GM19395 (cell line): ENCODE data around the gene IL17RB.

ENCODE experiments used
- ATAC-seq: cut with Tn5 transposase; IDR thresholded peaks from one replicate; pipeline ENCODE4 v1.9.1; 2021; ENCODE audit warnings: mild to moderate bottlenecking, moderate library complexity; ENCODE audit not compliant: unreplicated experiment

Gene IL17RB

DNA sequence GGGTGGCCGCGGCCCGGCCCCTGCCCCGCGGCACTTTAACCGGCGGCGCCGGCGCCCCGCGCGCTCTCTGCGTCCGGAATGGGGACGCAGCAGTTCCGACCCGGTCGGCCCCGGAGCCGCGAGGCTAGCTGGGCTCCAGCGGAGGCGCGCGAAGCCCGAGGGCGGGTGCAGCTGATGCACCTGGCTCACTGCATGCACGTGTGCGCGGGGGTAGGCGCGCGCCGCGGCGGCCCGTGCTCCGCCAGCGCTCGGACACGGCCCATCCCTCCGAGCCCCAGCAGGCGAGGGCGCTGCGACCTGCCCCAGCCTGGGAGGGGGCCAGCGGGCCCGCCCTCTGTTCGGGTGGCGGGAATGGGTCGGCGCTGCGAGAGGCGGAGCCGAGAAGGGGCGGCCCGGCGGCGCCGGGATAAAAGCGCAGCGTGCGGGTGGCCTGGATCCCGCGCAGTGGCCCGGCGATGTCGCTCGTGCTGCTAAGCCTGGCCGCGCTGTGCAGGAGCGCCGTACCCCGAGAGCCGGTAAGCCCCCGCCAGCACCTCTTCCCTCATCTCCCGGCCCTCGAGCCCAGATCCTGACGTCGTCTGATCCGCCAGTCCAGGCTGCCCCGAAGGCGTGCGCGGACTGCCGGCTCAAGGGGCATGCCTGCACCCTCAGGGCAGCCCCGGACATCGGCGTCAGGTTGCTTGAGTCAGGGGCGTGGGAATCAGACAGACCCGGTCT lies at the start of gene IL17RB, which contains the start of gene CHDH:
Gene IL17RB, plus strand, starts transcription at position 435 of the 717 bp plus-strand sequence. Its CDS starts 21 bp downstream, at position 456.
Gene CHDH, minus strand, starts transcription at position 286 of the 717 bp plus-strand sequence. CDS start 22,411 bp downstream, outside the sequence.
- peak; percentile 40 for ATAC-seq

DNA sequence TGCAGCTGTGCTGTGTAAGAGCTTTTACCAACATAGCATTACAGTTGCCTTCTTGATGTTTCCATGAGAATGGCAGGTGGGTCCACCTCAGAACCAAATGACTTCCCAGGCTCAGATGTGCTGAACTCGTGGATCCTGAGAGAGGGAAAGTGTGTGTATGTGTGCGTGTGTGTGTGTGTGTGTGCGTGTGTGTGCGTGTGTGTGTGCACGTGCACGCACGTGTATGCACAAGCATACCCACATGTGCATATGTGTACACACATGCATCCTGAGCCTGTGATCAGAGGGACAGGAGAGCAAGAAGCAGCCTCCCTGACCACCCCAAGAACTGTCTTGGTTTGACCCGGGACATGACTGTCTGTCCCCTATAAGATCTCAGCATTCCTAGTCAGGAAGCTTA lies 48.2 kb upstream of the IL17RB start:
- ATAC-seq = no peak

- no peak for ATAC-seq
Observed at GRCh38 chr3:53799338-53799865, 47.0 kb upstream of the IL17RB start.

DNA sequence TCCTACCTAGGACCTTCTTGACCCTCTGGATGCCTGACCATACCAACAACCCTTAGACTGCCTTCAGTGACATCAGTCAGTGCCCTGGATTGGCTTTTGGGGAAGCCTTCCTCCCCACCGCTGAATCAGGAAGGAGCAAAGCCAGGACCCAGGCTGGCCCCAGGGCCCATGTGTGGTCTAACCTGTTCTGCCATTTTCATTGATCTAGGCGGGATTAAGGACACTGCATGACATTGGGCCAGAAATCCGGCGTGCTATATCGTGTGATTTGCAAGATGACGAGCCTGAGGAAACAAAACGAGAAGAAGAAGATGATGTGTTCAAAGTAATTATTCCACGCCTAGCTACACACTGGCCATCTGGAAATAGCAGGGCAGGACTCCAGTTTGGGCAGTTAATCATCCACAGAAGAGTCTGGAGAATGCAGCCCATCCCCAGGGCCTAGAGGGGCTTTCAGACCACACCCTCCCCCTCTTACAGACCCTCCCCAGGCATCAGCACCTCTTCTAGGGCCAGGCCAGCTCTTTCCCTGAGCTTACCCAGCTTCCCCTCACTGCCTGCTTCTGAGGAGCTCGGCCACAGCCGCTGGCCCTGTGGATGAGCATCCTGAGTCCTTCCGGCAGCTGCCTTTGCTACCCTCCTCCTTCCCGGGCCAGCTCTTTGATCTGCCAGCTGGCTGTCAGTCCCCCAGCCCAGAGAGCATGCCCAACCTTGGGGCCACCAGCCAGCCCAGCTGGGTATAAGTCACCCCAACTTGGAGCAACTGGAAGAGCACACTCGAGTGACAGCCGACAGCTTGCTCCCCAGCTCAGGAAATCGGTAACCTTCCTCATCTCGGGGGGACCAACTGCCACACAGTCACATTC lies 46.1 kb upstream of the IL17RB start:
- ATAC-seq = no peak

- ATAC-seq = no peak
Observed at GRCh38 chr3:53801319-53801718, 45.0 kb upstream of the IL17RB start.

DNA sequence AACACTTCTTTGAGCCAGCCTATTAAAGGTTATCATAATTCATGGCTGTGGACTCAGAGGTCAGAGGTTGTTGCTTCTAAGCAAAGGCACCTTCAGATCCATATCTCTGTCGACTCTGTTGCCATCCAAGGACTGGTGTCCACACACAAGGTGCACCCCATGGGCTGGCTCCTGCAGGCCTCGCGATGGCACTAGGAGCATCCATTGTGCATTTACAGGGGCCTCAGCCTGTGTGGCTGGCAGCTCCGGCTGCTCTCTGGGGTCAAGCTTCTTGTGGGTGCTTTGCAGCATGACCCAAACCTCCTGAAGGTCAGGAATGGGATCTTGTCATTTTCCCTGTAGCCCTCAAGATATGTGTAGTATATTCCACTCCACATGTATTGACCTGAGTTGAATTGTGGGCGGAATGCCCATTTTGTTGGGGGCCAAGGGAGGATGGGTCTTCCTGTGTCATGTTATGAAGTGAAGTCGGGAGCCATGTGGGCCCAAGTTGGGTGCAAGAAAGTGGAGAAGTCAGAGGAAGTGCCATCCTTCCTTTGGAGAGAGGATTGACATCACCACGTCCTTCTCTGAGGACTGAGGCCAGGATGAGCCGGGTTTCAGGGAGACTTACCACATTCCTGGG lies 44.0 kb upstream of the IL17RB start:
- no peak for ATAC-seq

DNA sequence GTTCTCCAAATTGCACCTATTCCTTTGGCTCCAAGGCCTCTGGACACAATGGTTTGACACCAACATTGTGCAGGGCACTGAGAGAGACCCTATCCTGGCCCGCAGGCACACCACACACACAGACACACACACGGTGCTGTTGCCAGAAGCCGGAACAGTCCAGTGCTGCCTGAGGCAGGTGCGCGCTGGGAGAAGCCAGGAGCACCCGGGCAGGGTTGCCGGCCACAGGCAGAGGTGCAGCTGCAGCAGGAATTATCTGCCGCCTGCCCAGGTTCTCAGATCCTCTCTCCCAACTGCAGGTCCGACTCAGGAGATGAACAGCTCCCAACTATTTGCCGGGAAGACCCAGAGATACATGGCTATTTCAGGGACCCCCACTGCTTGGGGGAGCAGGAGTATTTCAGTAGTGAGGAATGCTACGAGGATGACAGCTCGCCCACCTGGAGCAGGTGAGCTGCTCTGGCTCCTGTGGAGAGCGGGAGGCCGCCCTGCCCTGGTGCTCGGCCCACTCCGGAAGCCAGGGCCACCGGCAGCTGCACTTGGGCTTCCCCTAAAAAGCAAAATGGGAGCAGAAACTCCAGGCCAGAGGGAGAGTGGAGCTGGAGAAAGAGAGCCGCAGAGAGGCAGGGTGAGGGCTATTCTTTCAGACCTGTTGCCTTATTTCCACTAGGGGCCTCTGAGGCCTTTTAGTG lies 43.1 kb upstream of the IL17RB start:
- ATAC-seq = no peak

GRCh38 chr3:53803816-53804695 lies 42.3 kb upstream of the IL17RB start:
- ATAC-seq = no peak

GRCh38 chr3:53804697-53805462 lies 41.5 kb upstream of the IL17RB start:
- ATAC-seq = peak; percentile 80

GRCh38 chr3:53805463-53806159 lies 40.8 kb upstream of the IL17RB start:
- ATAC-seq = no peak

- ATAC-seq = peak; percentile 55
Observed at GRCh38 chr3:53806182-53807116, 39.9 kb upstream of the IL17RB start.

GRCh38 chr3:53807117-53807810 lies 39.1 kb upstream of the IL17RB start:
- peak; percentile 13 for ATAC-seq

GRCh38 chr3:53808496-53808895 lies 37.9 kb upstream of the IL17RB start:
- ATAC-seq = no peak

GRCh38 chr3:53809267-53809666 lies 37.1 kb upstream of the IL17RB start:
- ATAC-seq = no peak

DNA sequence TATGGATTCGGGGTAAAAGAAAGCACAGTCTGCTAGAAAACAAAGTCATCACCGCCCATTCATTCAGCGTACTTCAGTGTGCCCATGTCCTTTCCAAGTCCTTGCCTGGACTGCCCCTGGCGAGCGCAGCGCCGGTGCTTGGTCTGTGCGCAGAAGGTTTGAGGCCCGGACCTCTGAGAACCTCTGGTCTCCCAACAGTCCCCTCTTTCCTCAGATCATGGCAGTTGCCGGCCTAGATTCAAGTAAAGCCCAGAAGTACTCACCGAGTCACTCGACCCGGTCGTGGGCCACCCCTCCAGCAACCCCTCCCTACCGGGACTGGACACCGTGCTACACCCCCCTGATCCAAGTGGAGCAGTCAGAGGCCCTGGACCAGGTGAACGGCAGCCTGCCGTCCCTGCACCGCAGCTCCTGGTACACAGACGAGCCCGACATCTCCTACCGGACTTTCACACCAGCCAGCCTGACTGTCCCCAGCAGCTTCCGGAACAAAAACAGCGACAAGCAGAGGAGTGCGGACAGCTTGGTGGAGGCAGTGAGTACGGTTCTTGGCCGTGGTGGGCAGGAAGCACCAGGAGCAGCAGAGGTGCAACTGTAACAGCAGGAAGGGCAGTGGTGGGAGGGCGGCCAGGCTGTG lies 36.5 kb upstream of the IL17RB start:
- no peak for ATAC-seq
